ENCODE measurements around the gene GDAP1L1. TPM values are rescaled to one million over a fixed set of nuclear protein-coding genes. Genes with fewer than 3 reads are reported as not detected.

Gene GDAP1L1
- polyA plus RNA-seq, 1 donor from 2014 or later: 216 TPM

DNA sequence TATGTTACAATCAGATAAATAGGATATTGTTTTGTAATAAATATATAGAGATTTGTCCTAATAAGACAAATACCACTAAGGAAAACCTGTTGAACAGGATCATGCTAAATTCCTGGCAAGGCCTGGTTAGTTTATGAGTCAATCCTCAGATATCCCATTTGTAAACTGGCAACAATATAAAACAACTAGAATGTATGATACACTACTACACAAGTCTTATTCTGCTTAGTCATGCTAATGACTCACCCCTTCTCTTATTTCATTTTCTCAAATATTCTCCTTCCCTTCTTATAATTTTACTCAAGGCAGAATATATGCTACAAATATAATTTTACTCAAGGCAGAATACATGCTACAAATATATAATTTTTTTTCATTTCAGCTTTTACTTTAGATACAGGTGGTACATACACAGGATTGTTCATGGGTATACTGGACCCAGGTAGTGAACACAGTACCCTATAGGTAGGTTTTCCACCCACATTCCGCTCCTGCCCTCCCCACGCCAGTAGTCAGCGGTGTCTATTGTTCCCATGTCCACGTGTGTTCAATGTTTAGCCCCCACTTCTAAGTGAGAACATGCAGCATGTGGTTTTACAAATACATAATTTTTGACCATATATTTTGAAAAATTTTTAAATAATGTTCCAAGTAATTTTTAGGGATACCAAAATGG, 42.8 kb upstream of the GDAP1L1 start:
- H3K9me2 ChIP-seq (ENCODE audit: insufficient read depth, low read length): no peaks in the 10 kb centered on the region
- H3K36me3 ChIP-seq (ENCODE audit: insufficient read depth, low read length): peaks cover 12% of the 10 kb centered on the region
- no peaks in the 10 kb centered on the region for H3F3A ChIP-seq (ENCODE audit: insufficient read depth, low read length, poor library complexity, severe bottlenecking)
- no peak overlapping the region for H2AFZ ChIP-seq (ENCODE audit: low read depth, low read length)
- no peaks in the 10 kb centered on the region for H3K9me3 ChIP-seq (ENCODE audit: low read length)
- no peak for TF ChIP-seq RAD21 (conservative IDR thresholded peaks at IDR 0.05)
- TF ChIP-seq SMC3 (conservative IDR thresholded peaks at IDR 0.05; ENCODE audit: poor library complexity): no peak
- TF ChIP-seq, protein P1, sequence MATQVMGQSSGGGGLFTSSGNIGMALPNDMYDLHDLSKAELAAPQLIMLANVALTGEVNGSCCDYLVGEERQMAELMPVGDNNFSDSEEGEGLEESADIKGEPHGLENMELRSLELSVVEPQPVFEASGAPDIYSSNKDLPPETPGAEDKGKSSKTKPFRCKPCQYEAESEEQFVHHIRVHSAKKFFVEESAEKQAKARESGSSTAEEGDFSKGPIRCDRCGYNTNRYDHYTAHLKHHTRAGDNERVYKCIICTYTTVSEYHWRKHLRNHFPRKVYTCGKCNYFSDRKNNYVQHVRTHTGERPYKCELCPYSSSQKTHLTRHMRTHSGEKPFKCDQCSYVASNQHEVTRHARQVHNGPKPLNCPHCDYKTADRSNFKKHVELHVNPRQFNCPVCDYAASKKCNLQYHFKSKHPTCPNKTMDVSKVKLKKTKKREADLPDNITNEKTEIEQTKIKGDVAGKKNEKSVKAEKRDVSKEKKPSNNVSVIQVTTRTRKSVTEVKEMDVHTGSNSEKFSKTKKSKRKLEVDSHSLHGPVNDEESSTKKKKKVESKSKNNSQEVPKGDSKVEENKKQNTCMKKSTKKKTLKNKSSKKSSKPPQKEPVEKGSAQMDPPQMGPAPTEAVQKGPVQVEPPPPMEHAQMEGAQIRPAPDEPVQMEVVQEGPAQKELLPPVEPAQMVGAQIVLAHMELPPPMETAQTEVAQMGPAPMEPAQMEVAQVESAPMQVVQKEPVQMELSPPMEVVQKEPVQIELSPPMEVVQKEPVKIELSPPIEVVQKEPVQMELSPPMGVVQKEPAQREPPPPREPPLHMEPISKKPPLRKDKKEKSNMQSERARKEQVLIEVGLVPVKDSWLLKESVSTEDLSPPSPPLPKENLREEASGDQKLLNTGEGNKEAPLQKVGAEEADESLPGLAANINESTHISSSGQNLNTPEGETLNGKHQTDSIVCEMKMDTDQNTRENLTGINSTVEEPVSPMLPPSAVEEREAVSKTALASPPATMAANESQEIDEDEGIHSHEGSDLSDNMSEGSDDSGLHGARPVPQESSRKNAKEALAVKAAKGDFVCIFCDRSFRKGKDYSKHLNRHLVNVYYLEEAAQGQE (IDR thresholded peaks at IDR 0.05; ENCODE audit: borderline replicate concordance): no peak
- no peak for TF ChIP-seq EP300 (conservative IDR thresholded peaks at IDR 0.05; ENCODE audit: poor library complexity, severe bottlenecking)
- no peak for TF ChIP-seq EZH2 (IDR thresholded peaks at IDR 0.05; ENCODE audit: borderline replicate concordance, insufficient read depth, low read length, poor library complexity, severe bottlenecking)
- no peak for TF ChIP-seq POLR2AphosphoS5 (IDR thresholded peaks at IDR 0.05)
- TF ChIP-seq TAF1 (IDR thresholded peaks at IDR 0.05; ENCODE audit: low read depth): no peak
- TF ChIP-seq, protein P2, sequence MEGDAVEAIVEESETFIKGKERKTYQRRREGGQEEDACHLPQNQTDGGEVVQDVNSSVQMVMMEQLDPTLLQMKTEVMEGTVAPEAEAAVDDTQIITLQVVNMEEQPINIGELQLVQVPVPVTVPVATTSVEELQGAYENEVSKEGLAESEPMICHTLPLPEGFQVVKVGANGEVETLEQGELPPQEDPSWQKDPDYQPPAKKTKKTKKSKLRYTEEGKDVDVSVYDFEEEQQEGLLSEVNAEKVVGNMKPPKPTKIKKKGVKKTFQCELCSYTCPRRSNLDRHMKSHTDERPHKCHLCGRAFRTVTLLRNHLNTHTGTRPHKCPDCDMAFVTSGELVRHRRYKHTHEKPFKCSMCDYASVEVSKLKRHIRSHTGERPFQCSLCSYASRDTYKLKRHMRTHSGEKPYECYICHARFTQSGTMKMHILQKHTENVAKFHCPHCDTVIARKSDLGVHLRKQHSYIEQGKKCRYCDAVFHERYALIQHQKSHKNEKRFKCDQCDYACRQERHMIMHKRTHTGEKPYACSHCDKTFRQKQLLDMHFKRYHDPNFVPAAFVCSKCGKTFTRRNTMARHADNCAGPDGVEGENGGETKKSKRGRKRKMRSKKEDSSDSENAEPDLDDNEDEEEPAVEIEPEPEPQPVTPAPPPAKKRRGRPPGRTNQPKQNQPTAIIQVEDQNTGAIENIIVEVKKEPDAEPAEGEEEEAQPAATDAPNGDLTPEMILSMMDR (IDR thresholded peaks at IDR 0.05; ENCODE audit: poor library complexity, severe bottlenecking): no peak
- no peak for TF ChIP-seq MXI1 (conservative IDR thresholded peaks at IDR 0.05; ENCODE audit: poor library complexity, severe bottlenecking)
- no peak overlapping the region for H3K4me2 ChIP-seq (ENCODE audit: low read length)
- no peaks in the 10 kb centered on the region for H3K27me3 ChIP-seq (ENCODE audit: insufficient read depth, low read depth, low read length)
- H3K79me2 ChIP-seq (replicated peaks; ENCODE audit: insufficient read depth, low read length): peaks cover 65% of the 10 kb centered on the region
- no peak overlapping the region for H3K27ac ChIP-seq (ENCODE audit: low read length)
- H3K9ac ChIP-seq (ENCODE audit: low read length): no peak overlapping the region
- no peak overlapping the region for H3K4me3 ChIP-seq (ENCODE audit: low read length)
- H4K20me1 ChIP-seq (ENCODE audit: insufficient read depth): peaks cover 9% of the 10 kb centered on the region

DNA sequence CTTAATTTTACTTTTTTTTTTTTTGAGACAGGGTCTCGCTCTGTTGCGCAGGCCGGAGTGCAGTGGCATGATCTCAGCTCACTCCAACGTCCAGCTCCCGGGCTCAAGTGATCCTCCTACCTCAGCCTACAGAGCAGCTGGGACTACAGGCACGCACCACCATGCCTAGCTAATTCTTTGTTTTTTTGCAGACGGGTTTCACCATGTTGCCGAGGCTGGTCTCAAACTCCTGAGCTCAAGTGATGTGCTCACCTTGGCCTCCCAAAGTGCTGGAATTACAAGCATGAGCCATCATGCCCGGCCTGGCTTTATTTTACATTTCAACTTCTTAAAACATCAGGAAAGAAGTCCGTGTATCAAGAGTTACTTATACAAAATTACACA, 42.3 kb upstream of the GDAP1L1 start:
- Histone ChIP-seq H3K9me2 (ENCODE audit: insufficient read depth, low read length) (no peaks in the 10 kb centered on the region), H3K27me3 (ENCODE audit: insufficient read depth, low read depth, low read length) (no peaks in the 10 kb centered on the region), H3F3A (ENCODE audit: insufficient read depth, low read length, poor library complexity, severe bottlenecking) (no peaks in the 10 kb centered on the region), H4K20me1 (ENCODE audit: insufficient read depth) (peaks cover 9% of the 10 kb centered on the region), H3K4me3 (ENCODE audit: low read length) (no peak overlapping the region), H2AFZ (ENCODE audit: low read depth, low read length) (no peak overlapping the region), H3K27ac (ENCODE audit: low read length) (no peak overlapping the region), H3K79me2 (replicated peaks; ENCODE audit: insufficient read depth, low read length) (peaks cover 70% of the 10 kb centered on the region), H3K4me2 (ENCODE audit: low read length) (no peak overlapping the region), H3K36me3 (ENCODE audit: insufficient read depth, low read length) (peaks cover 12% of the 10 kb centered on the region), H3K9ac (ENCODE audit: low read length) (no peak overlapping the region), H3K9me3 (ENCODE audit: low read length) (no peaks in the 10 kb centered on the region)
- no peak for TF ChIP-seq TAF1 (IDR thresholded peaks at IDR 0.05; ENCODE audit: low read depth)
- TF ChIP-seq EZH2 (IDR thresholded peaks at IDR 0.05; ENCODE audit: borderline replicate concordance, insufficient read depth, low read length, poor library complexity, severe bottlenecking): no peak
- no peak for TF ChIP-seq EP300 (conservative IDR thresholded peaks at IDR 0.05; ENCODE audit: poor library complexity, severe bottlenecking)
- TF ChIP-seq, protein P2 (IDR thresholded peaks at IDR 0.05; ENCODE audit: poor library complexity, severe bottlenecking): no peak
- no peak for TF ChIP-seq MXI1 (conservative IDR thresholded peaks at IDR 0.05; ENCODE audit: poor library complexity, severe bottlenecking)
- TF ChIP-seq SMC3 (conservative IDR thresholded peaks at IDR 0.05; ENCODE audit: poor library complexity): no peak
- TF ChIP-seq POLR2AphosphoS5 (IDR thresholded peaks at IDR 0.05): no peak
- TF ChIP-seq RAD21 (conservative IDR thresholded peaks at IDR 0.05): no peak
- TF ChIP-seq, protein P1 (IDR thresholded peaks at IDR 0.05; ENCODE audit: borderline replicate concordance): no peak

Measured in neural cell (in vitro differentiated cells).